Small intestine (tissue), 7 donors: ENCODE data around the gene MRGPRG. TPM values are rescaled to one million over a fixed set of nuclear protein-coding genes. Genes with fewer than 3 reads are reported as not detected.

Experiments
- DNase-seq, 2 donors: peaks; one replicate each; pipeline versions ENCODE4 v3.0.0 to v3.0.0-alpha.2; 2013
- FAIRE-seq: peaks from 2 replicates; lab custom pipeline; 2012; peaks lifted over from hg19 to GRCh38; lab: Jason Lieb, UNC
- H3K27ac ChIP-seq, 3 donors: one replicate each; pipeline ENCODE4 v1.5.1; 2013; ENCODE audit warnings: low read length in 2 of 3, mild to moderate bottlenecking in 2 of 3, control low read depth in 1 of 3, inconsistent platforms in 1 of 3, low read depth in 1 of 3, moderate library complexity in 1 of 3
- H3K27me3 ChIP-seq, 3 donors: one replicate each; pipeline ENCODE4 v1.6.1; 2013; ENCODE audit warnings: low read length in 3 of 3, inconsistent platforms in 1 of 3; ENCODE audit not compliant: control insufficient read depth in 3 of 3, insufficient read depth in 3 of 3
- H3K36me3 ChIP-seq, 3 donors: one replicate each; pipeline ENCODE4 v1.6.1; 2013; ENCODE audit warnings: low read length in 3 of 3, inconsistent platforms in 1 of 3, low read depth in 1 of 3, mild to moderate bottlenecking in 1 of 3, moderate library complexity in 1 of 3; ENCODE audit not compliant: control insufficient read depth in 3 of 3, insufficient read depth in 2 of 3
- H3K4me1 ChIP-seq, 3 donors: one replicate each; pipeline ENCODE4 v1.6.1; 2013; ENCODE audit warnings: low read length in 2 of 3, inconsistent platforms in 1 of 3, low read depth in 1 of 3, mild to moderate bottlenecking in 1 of 3, moderate library complexity in 1 of 3; ENCODE audit not compliant: control insufficient read depth in 3 of 3, insufficient read depth in 2 of 3
- H3K4me3 ChIP-seq, 3 donors: one replicate each; pipeline ENCODE4 v1.5.1; 2013; ENCODE audit warnings: low read length in 3 of 3, control low read depth in 1 of 3, inconsistent platforms in 1 of 3, low read depth in 1 of 3, mild to moderate bottlenecking in 1 of 3, moderate library complexity in 1 of 3
- H3K9me3 ChIP-seq, 2 donors: one replicate each; pipeline ENCODE4 v1.6.1; 2013; ENCODE audit warnings: low read depth in 1 of 2, low read length in 1 of 2; ENCODE audit not compliant: control insufficient read depth in 2 of 2, insufficient read depth in 1 of 2
- WGBS, 3 donors: extraction: QIAGEN DNeasy Blood & Tissue Kit; methylation state at CpG; one replicate each; pipeline ENCODE4 v1.1.7; 2013; 5-methylcytosine and 5-hydroxymethylcytosine counted together
- polyA plus RNA-seq, 4 donors: library from polyadenylated mRNA; stranded (reverse) in 3 of 4; unstranded in 1 of 4; fragments of 200-250 nt in 3 of 4; fragments of 120-200 nt in 1 of 4; gene quantifications; one replicate each; pipeline versions ENCODE4 v1.2.1 to v1.2.3, GENCODE V29; 2013
- donor health status: healthy with polysubstance abuse.
- donor health status: control.
- donor health status: control.
- donor health status: Bipolar disorder and iron deficiency.
- donor health status: healthy.

MRGPRG gene
- polyA plus RNA-seq, 4 donors: not detected

DNA sequence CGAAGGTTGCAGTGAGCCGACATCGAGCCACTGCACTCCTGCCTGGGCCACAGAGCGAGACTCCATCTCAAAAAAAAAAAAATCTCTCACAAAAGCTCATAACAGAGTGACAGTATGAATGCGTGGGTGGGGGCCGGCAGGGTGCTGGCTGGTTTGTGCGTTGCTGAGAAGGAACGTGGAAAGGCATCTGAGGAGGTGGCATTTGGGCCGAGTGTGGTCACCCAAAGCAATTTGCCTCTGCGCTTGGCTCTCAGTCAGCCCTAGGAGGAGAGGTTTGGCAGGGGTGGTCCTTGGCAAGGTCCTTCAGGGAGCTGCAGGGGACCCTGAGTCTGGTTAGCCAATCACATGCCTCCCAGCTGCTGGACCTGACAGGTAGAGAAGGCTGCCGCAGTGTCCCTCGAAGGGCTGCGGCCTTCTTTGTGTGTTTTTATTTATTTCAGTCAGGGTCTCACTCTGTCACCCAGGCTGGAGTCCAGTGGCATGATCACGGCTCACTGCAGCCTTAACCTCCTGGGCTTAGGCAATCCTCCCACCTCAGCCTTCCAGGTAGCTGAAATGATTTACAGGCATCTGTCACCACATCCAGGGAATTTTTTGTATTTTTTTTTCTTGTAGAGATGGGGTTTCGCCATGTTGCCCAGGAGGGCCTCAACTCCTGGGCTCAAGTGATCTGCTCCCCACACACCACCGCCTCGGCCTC, 30.0 kb downstream of the MRGPRG start:
- no peak overlapping the region for H3K27ac ChIP-seq
- WGBS, 3 donors: 80 to 88% (median 87%) methylated on average over 17 of the region's 17 CpGs
- peaks cover 0 to 5% (median 0%) of the 10 kb centered on the region in 3 donors for H3K27me3 ChIP-seq
- DNase-seq (no peak), FAIRE-seq (no peak)
- H3K4me1 ChIP-seq: no peaks in the 10 kb centered on the region
- no peaks in the 10 kb centered on the region for H3K36me3 ChIP-seq
- H3K9me3 ChIP-seq: no peaks in the 10 kb centered on the region
- H3K4me3 ChIP-seq: no peak overlapping the region

GRCh38 chr11:3186166-3186953, 32.3 kb downstream of the MRGPRG start:
- Histone ChIP-seq H3K36me3 (no peaks in the 10 kb centered on the region), H3K9me3 (no peaks in the 10 kb centered on the region), H3K4me1 (no peaks in the 10 kb centered on the region), H3K27ac (no peak overlapping the region), H3K27me3 (peaks cover 0 to 5% (median 0%) of the 10 kb centered on the region in 3 donors), H3K4me3 (no peak overlapping the region)
- no peak for FAIRE-seq
- WGBS, 3 donors: 71 to 84% (median 81%) methylated on average over 11 of the region's 11 CpGs
- DNase-seq: no peak

- Histone ChIP-seq H3K27me3 (peaks cover 0 to under 1% (median 0%) of the 10 kb centered on the region in 3 donors), H3K36me3 (no peaks in the 10 kb centered on the region), H3K4me1 (no peaks in the 10 kb centered on the region), H3K27ac (no peak overlapping the region), H3K4me3 (no peak overlapping the region), H3K9me3 (no peaks in the 10 kb centered on the region)
- DNase-seq (no peak), FAIRE-seq (no peak)
- WGBS, 3 donors: 83 to 89% (median 84%) methylated on average over 11 of the region's 11 CpGs
These were observed 33.8 kb downstream of the MRGPRG start for GRCh38 chr11:3184732-3185347.

DNA sequence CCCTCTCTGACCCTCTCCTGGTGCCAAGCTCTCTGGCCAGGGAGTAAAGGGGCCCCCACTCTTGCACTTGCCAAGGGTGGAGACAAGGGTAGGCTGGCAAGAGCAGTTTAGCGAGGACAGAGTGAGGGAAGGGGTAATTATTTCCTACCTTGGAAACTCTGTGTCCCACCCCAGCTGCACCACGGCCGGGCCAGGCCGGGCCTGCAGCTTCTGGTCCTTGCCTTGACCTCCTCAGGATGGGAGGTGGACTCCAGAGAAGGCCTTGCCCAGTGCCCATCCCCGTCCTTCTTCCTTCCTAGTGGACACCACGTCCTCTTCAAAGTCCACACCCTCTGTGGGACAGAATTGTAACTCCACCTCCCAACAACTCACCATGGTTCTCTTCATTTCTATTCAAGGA, 35.1 kb downstream of the MRGPRG start:
- H3K4me3 ChIP-seq: no peak overlapping the region
- no peak overlapping the region for H3K27ac ChIP-seq
- H3K27me3 ChIP-seq: no peaks in the 10 kb centered on the region
- H3K9me3 ChIP-seq: no peaks in the 10 kb centered on the region
- no peaks in the 10 kb centered on the region for H3K4me1 ChIP-seq
- DNase-seq (no peak), FAIRE-seq (no peak)
- H3K36me3 ChIP-seq: no peaks in the 10 kb centered on the region
- 81 to 92% (median 85%) methylated on average over 6 of the region's 6 CpGs for WGBS, 3 donors

DNA sequence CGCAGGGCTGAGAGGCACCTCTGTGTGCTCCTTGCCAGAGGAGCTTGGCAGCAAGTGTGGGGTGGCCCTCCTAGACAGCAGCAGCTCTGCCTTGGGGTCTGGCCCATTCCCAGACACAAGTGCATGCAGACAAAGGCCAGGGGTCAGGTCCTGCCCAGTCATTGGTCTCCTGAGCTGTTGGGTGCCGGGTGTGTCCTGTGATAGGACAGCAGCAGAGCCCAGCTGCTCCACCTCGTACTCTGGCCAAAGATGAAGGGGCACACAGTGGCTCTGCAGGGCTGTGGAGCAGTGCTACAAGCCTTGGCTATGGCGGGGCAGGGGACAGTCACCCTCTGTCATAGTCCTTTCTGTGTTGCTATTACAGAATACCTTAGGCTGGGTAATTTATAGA, 36.2 kb downstream of the MRGPRG start:
- Histone ChIP-seq H3K27ac (no peak overlapping the region), H3K36me3 (no peaks in the 10 kb centered on the region), H3K4me1 (no peaks in the 10 kb centered on the region), H3K4me3 (no peak overlapping the region), H3K9me3 (no peaks in the 10 kb centered on the region), H3K27me3 (no peaks in the 10 kb centered on the region)
- WGBS, 3 donors: 68 to 81% (median 78%) methylated on average over 4 of the region's 4 CpGs
- no peak for FAIRE-seq
- no peak for DNase-seq

- no peaks in the 10 kb centered on the region for H3K36me3 ChIP-seq
- no peaks in the 10 kb centered on the region for H3K9me3 ChIP-seq
- 87 to 90% (median 88%) methylated on average over 12 of the region's 12 CpGs for WGBS, 3 donors
- FAIRE-seq (no peak), DNase-seq (no peak)
- no peaks in the 10 kb centered on the region for H3K27me3 ChIP-seq
- no peak overlapping the region for H3K4me3 ChIP-seq
- H3K27ac ChIP-seq: no peak overlapping the region
- no peaks in the 10 kb centered on the region for H3K4me1 ChIP-seq
These were observed 36.7 kb downstream of the MRGPRG start for GRCh38 chr11:3181725-3182461.

- H3K4me1 ChIP-seq: no peaks in the 10 kb centered on the region
- no peak overlapping the region for H3K4me3 ChIP-seq
- WGBS, 3 donors: 72 to 78% (median 76%) methylated on average over 5 of the region's 5 CpGs
- no peak overlapping the region for H3K27ac ChIP-seq
- peaks cover 0 to 6% of the 10 kb centered on the region in 2 donors for H3K9me3 ChIP-seq
- FAIRE-seq (no peak), DNase-seq (no peak)
- H3K27me3 ChIP-seq: peaks cover 0 to 3% (median 0%) of the 10 kb centered on the region in 3 donors
- H3K36me3 ChIP-seq: no peaks in the 10 kb centered on the region
These were observed 37.7 kb downstream of the MRGPRG start for GRCh38 chr11:3180869-3181268.

DNA sequence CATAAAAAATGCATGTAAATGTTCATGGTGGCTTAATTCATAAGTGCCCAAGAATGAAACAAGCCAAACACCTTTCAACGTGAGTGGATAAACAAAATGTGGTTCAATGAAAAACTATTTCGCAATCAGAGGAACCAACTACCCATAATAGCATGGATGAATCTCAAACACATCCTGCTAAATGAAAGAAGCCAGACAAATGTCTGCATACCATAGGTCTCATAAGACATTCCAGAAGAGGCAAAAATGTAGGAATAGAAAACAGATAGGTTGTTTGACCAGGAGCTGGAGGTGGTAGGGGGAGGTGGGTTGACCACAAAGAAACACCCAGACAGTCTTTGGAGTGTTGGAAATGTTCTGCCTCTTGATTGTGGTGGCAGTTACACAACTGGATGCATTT, 40.3 kb downstream of the MRGPRG start:
- WGBS, 3 donors: 40 to 60% (median 46%) methylated on average over 2 of the region's 2 CpGs
- no peak overlapping the region for H3K27ac ChIP-seq
- FAIRE-seq: no peak

More for the DNA sequence above, 40.3 kb downstream of the MRGPRG start:
- Histone ChIP-seq H3K36me3 (no peaks in the 10 kb centered on the region), H3K4me3 (no peak overlapping the region), H3K9me3 (peaks cover 0 to 8% of the 10 kb centered on the region in 2 donors), H3K4me1 (no peaks in the 10 kb centered on the region), H3K27me3 (peaks cover 0 to 3% (median 0%) of the 10 kb centered on the region in 3 donors)
- DNase-seq: no peak
